ENCODE measurements around the gene FAM170B.

- TF ChIP-seq CTCF (IDR thresholded peaks at IDR 0.05), result no peak
- TF ChIP-seq POLR2A (IDR thresholded peaks at IDR 0.05), result no peak
These were observed 23.4 kb upstream of the FAM170B start for GRCh38 chr10:49157229-49157628.

Data from uterus (tissue), 2 donors.